ENCODE data around the gene AZGP1.
"Not testable (repeated sequence)": the region's sequence is repeated elsewhere in the genome, so short reads cannot be mapped to it uniquely, and the experiment has no call there.

Gene AZGP1

GRCh38 chr7:99976626-99977025, 795 bp upstream of the AZGP1 start:
- H3K27ac ChIP-seq (ENCODE audit: low read depth, low read length, poor library complexity, severe bottlenecking) = no peak overlapping the region
- no peak overlapping the region for H3K4me2 ChIP-seq (ENCODE audit: low read length)
- TF ChIP-seq CTCF (IDR thresholded peaks at IDR 0.05; ENCODE audit: low read length) (no peak), EZH2 (IDR thresholded peaks at IDR 0.05; ENCODE audit: borderline replicate concordance, low read length) (no peak)
- no peak overlapping the region for H3K9ac ChIP-seq (ENCODE audit: low read length)
- no peaks in the 10 kb centered on the region for H4K20me1 ChIP-seq (ENCODE audit: insufficient read depth, low read length)
- no peaks in the 10 kb centered on the region for H3K36me3 ChIP-seq (ENCODE audit: insufficient read depth, low read length)
- H3K79me2 ChIP-seq (ENCODE audit: insufficient read depth, low read length) = no peaks in the 10 kb centered on the region
- no peaks in the 10 kb centered on the region for H3K9me3 ChIP-seq (ENCODE audit: low read length)
- H3K27me3 ChIP-seq (ENCODE audit: insufficient read depth, low read length) = no peaks in the 10 kb centered on the region
- no peaks in the 10 kb centered on the region for H3F3A ChIP-seq (ENCODE audit: insufficient read depth, low read length)
- H3K4me1 ChIP-seq (ENCODE audit: insufficient read depth, low read length, severe bottlenecking) = peaks cover 9% of the 10 kb centered on the region
- no peak overlapping the region for H2AFZ ChIP-seq (ENCODE audit: low read length)
- no peaks in the 10 kb centered on the region for H3K9me2 ChIP-seq (ENCODE audit: low read depth, low read length)
- no peak overlapping the region for H3K4me3 ChIP-seq (ENCODE audit: low read depth, low read length, poor library complexity, severe bottlenecking)

GRCh38 chr7:99974681-99975080, 1.1 kb downstream of the AZGP1 start:
- H2AFZ ChIP-seq (ENCODE audit: low read length) = no peak overlapping the region
- no peaks in the 10 kb centered on the region for H3K36me3 ChIP-seq (ENCODE audit: insufficient read depth, low read length)
- no peaks in the 10 kb centered on the region for H3K79me2 ChIP-seq (ENCODE audit: insufficient read depth, low read length)
- H3K4me2 ChIP-seq (ENCODE audit: low read length) = no peak overlapping the region
- no peaks in the 10 kb centered on the region for H3K9me3 ChIP-seq (ENCODE audit: low read length)
- H3K27me3 ChIP-seq (ENCODE audit: insufficient read depth, low read length) = no peaks in the 10 kb centered on the region
- H4K20me1 ChIP-seq (ENCODE audit: insufficient read depth, low read length) = no peaks in the 10 kb centered on the region
- H3K4me1 ChIP-seq (ENCODE audit: insufficient read depth, low read length, severe bottlenecking) = no peaks in the 10 kb centered on the region
- no peak overlapping the region for H3K4me3 ChIP-seq (ENCODE audit: low read depth, low read length, poor library complexity, severe bottlenecking)
- TF ChIP-seq EZH2 (IDR thresholded peaks at IDR 0.05; ENCODE audit: borderline replicate concordance, low read length) = no peak
- no peak for TF ChIP-seq CTCF (IDR thresholded peaks at IDR 0.05; ENCODE audit: low read length)
- H3K9me2 ChIP-seq (ENCODE audit: low read depth, low read length) = no peaks in the 10 kb centered on the region
- no peak overlapping the region for H3K27ac ChIP-seq (ENCODE audit: low read depth, low read length, poor library complexity, severe bottlenecking)
- no peaks in the 10 kb centered on the region for H3F3A ChIP-seq (ENCODE audit: insufficient read depth, low read length)
- H3K9ac ChIP-seq (ENCODE audit: low read length) = no peak overlapping the region

- not testable (repeated sequence) for H3K27me3 ChIP-seq (ENCODE audit: insufficient read depth, low read length); H3K9me3 ChIP-seq (ENCODE audit: low read length); H3K4me1 ChIP-seq (ENCODE audit: insufficient read depth, low read length, severe bottlenecking); H3K4me2 ChIP-seq (ENCODE audit: low read length); H3F3A ChIP-seq (ENCODE audit: insufficient read depth, low read length); H2AFZ ChIP-seq (ENCODE audit: low read length); H3K27ac ChIP-seq (ENCODE audit: low read depth, low read length, poor library complexity, severe bottlenecking); H4K20me1 ChIP-seq (ENCODE audit: insufficient read depth, low read length); H3K79me2 ChIP-seq (ENCODE audit: insufficient read depth, low read length); H3K9ac ChIP-seq (ENCODE audit: low read length); H3K36me3 ChIP-seq (ENCODE audit: insufficient read depth, low read length); H3K4me3 ChIP-seq (ENCODE audit: low read depth, low read length, poor library complexity, severe bottlenecking); H3K9me2 ChIP-seq (ENCODE audit: low read depth, low read length)
These were observed 2.0 kb downstream of the AZGP1 start for GRCh38 chr7:99973817-99974216.

GRCh38 chr7:99971242-99971641, 4.6 kb downstream of the AZGP1 start:
- Histone ChIP-seq H3F3A (ENCODE audit: insufficient read depth, low read length) (no peaks in the 10 kb centered on the region), H3K9me2 (ENCODE audit: low read depth, low read length) (no peaks in the 10 kb centered on the region), H3K9me3 (ENCODE audit: low read length) (no peaks in the 10 kb centered on the region), H3K9ac (ENCODE audit: low read length) (no peak overlapping the region), H3K27me3 (ENCODE audit: insufficient read depth, low read length) (no peaks in the 10 kb centered on the region), H3K27ac (ENCODE audit: low read depth, low read length, poor library complexity, severe bottlenecking) (no peak overlapping the region), H3K36me3 (ENCODE audit: insufficient read depth, low read length) (no peaks in the 10 kb centered on the region), H3K4me1 (ENCODE audit: insufficient read depth, low read length, severe bottlenecking) (no peaks in the 10 kb centered on the region), H4K20me1 (ENCODE audit: insufficient read depth, low read length) (no peaks in the 10 kb centered on the region), H2AFZ (ENCODE audit: low read length) (no peak overlapping the region), H3K4me3 (ENCODE audit: low read depth, low read length, poor library complexity, severe bottlenecking) (no peak overlapping the region), H3K79me2 (ENCODE audit: insufficient read depth, low read length) (no peaks in the 10 kb centered on the region), H3K4me2 (ENCODE audit: low read length) (no peak overlapping the region)
- TF ChIP-seq CTCF (IDR thresholded peaks at IDR 0.05; ENCODE audit: low read length) = no peak
- TF ChIP-seq EZH2 (IDR thresholded peaks at IDR 0.05; ENCODE audit: borderline replicate concordance, low read length) = no peak

GRCh38 chr7:99969813-99970212, 6.0 kb downstream of the AZGP1 start:
- not testable (repeated sequence) for H3K9ac ChIP-seq (ENCODE audit: low read length); H3F3A ChIP-seq (ENCODE audit: insufficient read depth, low read length); H3K4me3 ChIP-seq (ENCODE audit: low read depth, low read length, poor library complexity, severe bottlenecking); H3K27ac ChIP-seq (ENCODE audit: low read depth, low read length, poor library complexity, severe bottlenecking); H3K9me3 ChIP-seq (ENCODE audit: low read length); H4K20me1 ChIP-seq (ENCODE audit: insufficient read depth, low read length); H3K4me1 ChIP-seq (ENCODE audit: insufficient read depth, low read length, severe bottlenecking); H3K9me2 ChIP-seq (ENCODE audit: low read depth, low read length); H3K27me3 ChIP-seq (ENCODE audit: insufficient read depth, low read length); H3K79me2 ChIP-seq (ENCODE audit: insufficient read depth, low read length); H2AFZ ChIP-seq (ENCODE audit: low read length); H3K36me3 ChIP-seq (ENCODE audit: insufficient read depth, low read length); H3K4me2 ChIP-seq (ENCODE audit: low read length)
